Coronary artery (tissue), 2 donors: ENCODE results near the gene ZNF280B.

Source experiments
- DNase-seq: peaks from one replicate; pipeline ENCODE4 v3.0.0-alpha.2; 2017; ENCODE audit warnings: low spot score
- H3K27ac ChIP-seq, 2 donors: fragments of 200-600 bp; sonication (generic); one replicate each; pipeline ENCODE4 v1.5.1; 2016 to 2019
- H3K4me3 ChIP-seq: fragments of 200-600 bp; sonication (generic); 2 replicates; pipeline ENCODE4 v1.5.1; 2016; ENCODE audit warnings: mild to moderate bottlenecking, moderate library complexity
- TF ChIP-seq, protein P1 (sequence below): fragments of 200-600 bp; sonication (generic); IDR thresholded peaks from one replicate; pipeline ENCODE4 v1.5.1; 2019; ENCODE audit warnings: antibody characterized with exemption

The ZNF280B gene, protein sequence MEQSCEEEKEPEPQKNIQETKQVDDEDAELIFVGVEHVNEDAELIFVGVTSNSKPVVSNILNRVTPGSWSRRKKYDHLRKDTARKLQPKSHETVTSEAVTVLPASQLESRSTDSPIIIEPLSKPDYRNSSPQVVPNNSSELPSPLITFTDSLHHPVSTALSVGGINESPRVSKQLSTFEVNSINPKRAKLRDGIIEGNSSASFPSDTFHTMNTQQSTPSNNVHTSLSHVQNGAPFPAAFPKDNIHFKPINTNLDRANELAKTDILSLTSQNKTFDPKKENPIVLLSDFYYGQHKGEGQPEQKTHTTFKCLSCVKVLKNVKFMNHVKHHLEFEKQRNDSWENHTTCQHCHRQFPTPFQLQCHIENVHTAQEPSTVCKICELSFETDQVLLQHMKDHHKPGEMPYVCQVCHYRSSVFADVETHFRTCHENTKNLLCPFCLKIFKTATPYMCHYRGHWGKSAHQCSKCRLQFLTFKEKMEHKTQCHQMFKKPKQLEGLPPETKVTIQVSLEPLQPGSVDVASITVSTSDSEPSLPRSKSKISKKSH

DNA sequence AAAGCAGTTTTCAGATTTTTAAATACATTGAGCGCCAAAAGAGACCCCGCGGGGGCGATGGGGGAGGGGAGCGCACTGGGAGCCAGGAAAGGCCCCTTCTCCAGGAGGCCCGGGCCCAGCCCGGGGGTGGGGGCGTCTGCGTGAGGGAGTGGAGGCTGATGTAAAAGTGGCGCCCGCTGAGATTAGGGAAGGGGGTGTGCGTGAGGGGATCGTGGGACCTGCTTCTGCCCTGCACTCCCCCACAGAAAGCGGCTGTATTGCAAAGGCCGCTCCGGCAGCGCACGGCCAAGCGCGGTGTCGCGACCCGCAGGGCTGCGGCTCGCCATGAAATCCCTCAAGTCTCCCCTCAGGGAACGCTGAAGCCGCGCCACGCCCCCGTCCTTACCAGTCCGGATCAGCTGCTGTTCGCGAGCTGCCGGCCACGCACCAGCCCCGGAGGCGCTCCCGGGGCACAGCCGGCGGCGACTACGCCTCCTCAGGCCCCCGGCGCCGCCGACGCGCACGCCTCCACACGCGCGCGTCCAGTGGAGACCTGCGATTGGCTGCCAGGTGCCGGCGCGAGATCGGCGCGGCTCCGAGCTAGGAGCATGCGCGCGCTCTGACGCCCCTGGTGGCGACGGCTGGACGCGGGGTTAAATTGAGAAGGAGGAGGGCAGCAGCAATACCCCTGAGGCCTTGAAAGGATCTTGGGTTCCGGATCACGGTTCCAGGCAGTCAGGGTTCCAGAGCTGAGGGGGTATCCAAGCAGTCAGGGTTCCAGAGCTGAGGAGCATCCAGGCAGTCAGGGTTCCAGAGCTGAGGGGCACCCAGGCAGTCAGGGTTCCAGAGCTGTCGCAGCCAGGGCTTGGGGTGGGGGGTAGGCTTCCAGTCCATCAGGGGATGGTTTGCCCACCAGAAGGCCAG is at the start of gene ZNF280B:
Gene ZNF280B, minus strand, starts transcription at position 469 of the 903 bp plus-strand sequence. CDS start 19,344 bp downstream, outside the sequence.
- Histone ChIP-seq H3K4me3 (peak within 1 kb of the TSS; percentile 62), H3K27ac (no peak within 1 kb of the TSS)
- DNase-seq = no peak
- TF ChIP-seq, protein P1, sequence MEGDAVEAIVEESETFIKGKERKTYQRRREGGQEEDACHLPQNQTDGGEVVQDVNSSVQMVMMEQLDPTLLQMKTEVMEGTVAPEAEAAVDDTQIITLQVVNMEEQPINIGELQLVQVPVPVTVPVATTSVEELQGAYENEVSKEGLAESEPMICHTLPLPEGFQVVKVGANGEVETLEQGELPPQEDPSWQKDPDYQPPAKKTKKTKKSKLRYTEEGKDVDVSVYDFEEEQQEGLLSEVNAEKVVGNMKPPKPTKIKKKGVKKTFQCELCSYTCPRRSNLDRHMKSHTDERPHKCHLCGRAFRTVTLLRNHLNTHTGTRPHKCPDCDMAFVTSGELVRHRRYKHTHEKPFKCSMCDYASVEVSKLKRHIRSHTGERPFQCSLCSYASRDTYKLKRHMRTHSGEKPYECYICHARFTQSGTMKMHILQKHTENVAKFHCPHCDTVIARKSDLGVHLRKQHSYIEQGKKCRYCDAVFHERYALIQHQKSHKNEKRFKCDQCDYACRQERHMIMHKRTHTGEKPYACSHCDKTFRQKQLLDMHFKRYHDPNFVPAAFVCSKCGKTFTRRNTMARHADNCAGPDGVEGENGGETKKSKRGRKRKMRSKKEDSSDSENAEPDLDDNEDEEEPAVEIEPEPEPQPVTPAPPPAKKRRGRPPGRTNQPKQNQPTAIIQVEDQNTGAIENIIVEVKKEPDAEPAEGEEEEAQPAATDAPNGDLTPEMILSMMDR = no peak

DNA sequence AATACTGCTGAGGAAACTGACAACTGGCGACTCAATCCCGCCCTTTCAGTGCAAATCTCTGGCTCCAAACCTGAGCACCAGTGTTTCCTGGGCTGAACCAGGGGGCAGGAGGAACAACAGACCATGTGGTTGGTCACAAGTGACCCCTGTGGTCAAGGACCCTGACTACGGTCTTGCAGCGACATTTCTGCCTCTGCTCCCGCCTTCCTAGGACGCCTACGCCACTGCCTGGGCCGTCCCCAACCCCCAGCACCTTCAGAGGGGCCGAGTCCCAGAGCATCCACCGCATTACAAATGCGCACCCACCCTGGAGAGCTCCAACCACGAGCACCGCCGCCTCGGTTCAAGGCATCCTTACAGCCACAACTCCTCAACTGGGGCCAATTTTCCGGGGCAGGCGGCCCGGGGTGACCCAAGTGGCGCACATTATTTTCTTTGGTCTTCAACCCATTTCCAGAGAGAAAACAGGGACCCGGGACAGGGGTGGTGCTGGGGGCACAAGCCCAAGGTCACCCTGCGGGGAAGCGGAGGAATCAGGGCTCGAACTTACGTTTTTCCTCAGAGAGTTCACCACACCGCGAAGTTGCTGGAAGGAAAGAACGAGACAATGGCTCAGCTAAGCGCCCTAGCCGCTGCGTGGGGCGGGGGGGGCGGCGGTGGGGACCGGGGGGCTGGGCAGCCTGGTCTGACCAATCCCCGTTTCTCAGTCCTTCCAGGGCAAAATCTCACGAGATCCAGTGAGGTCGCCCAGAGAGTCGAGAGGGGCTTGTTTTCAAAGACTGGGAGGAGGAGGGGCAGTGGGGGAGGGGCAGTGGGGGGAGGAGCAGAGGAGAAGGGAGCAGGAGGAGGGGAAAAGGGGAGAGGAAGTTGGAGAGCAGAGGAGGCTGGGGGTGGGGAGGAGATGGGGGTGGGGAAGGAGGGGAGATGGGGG is 48.7 kb upstream of the ZNF280B start:
- TF ChIP-seq, protein P1 = no peak
- Histone ChIP-seq H3K4me3 (no peak overlapping the region), H3K27ac (no peak overlapping the region)
- DNase-seq = no peak

DNA sequence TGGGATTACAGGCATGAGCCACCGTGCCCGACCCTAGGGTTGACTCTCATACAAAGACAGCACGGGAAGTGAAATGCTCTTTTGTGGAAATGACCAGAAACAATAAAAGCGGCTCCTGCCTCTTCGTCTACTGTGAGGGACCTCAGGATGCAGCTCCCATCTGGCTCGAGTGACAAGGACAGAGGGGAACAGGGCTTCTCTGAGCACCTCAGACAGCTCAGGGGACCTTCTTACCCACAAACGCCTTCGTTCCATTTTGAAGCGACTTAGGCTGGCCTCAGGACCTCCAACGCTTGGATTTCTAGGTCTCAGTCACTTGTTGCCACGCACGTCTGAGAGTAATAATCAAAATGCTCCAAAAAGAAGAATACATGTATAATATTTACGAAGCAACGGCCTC is 48.0 kb upstream of the ZNF280B start:
- TF ChIP-seq, protein P1 = no peak
- DNase-seq = no peak
- no peak overlapping the region for H3K4me3 ChIP-seq
- H3K27ac ChIP-seq = no peak overlapping the region

DNA sequence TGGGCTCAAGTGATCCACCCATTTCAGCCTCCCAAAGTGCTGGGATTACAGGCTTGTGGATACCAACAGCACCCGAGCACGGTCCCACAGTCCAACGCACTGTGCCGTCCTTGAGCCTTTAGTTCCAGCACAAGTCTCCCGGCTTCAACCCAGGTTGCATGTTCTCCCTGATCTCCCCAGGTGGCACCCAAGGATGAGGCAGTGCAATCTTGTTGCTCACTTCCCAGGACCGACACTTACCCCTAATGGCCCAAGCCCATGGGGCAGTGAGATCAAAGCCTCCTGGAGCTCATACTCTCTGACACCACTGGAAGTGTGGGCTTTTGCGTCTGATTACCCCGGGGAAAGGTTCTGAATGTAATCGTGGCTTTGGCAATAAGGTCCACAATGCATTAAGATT is 47.1 kb upstream of the ZNF280B start:
- no peak for DNase-seq
- TF ChIP-seq, protein P1 = no peak
- H3K27ac ChIP-seq = no peak overlapping the region
- H3K4me3 ChIP-seq = no peak overlapping the region

DNA sequence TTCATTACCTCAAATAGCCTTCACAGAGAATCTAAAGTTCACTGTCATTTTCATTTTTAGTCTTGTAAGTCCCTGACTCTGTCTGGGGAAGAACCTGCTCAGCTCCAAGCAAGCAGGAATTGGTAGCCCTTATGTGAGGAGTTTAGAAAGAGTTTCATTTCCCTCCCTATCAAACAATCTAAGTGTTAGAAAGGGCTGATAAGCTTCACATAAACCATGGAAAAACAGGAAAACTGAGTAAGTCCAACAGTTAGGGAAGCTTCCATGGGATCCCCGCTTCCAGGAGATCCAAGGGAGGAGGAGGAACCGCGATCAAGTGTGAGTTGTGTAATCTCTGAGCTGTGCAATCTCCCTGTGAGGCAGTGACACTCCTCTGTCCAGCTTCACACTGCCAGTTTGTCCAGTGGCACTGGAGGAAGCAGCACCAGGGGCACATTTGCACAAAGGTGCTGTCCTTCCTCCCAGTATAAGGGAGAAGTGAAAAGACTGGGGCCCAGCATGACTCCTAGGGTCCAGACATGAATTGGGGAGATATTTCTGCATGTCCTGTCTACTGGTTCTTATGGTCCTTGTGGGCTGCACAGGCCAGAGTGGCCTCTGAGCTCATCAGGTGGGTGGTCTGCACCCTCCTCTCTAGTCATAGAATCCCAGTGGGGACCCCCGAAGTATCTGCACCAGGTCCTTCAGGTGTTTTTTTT is 46.2 kb upstream of the ZNF280B start:
- H3K4me3 ChIP-seq = no peak overlapping the region
- TF ChIP-seq, protein P1 = no peak
- DNase-seq = no peak
- no peak overlapping the region for H3K27ac ChIP-seq
